CD4-positive, alpha-beta T cell treated with Interleukin-6 at 100 ng/mL for 8 hours (primary cell): ENCODE measurements around the gene KLHL24.
"Not testable (repeated sequence)": the region's sequence is repeated elsewhere in the genome, so short reads cannot be mapped to it uniquely, and the experiment has no call there.

Experiments
- DNase-seq: peaks from one replicate; pipeline ENCODE4 v3.0.0-alpha.2; 2020; ENCODE audit warnings: mixed read lengths, low spot score

Gene KLHL24

DNA sequence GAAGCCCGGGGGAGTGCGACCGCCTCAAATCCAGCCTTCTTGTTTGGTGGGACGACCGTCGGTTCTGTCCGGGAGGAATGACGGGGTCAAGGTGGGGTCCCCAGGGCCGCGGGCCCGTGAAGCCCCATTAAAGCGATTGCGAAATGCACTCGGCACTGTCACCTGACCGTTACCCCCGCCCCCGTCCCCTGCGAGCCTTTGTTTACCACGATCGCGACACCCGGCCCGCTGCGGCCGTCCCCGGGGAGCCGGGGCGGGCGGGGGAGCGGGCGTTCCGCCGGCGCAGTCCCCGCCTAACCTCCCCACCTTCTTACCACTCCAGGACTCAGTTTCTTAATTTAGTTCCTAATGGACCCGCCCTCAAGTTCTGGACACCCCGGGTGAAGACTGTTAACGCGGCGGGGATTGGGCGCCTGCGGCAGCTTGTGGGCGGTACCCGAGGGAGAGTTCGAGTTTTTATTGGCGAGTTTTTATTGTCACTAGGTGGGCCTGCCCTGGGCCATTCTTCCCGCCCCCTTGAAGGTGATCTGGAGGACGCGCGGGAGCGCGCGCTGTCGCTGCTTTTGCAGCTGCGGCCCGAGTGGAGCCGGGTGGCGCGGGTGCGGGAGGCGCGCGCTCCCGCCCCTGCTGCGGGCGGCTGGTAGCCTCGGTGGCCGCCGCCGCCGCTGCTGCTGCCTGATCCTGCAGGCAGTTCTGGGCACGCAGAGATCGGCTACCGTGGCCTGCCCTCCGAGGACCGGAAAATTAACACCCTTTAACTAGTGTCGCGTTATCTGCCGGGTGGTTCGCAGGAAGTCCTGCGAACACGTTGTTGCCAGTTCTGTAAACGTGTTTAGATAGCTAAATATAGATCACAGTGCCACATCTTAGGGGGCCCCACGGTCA lies 1.0 kb downstream of the KLHL24 start:
- peak; percentile 91 for DNase-seq

DNA sequence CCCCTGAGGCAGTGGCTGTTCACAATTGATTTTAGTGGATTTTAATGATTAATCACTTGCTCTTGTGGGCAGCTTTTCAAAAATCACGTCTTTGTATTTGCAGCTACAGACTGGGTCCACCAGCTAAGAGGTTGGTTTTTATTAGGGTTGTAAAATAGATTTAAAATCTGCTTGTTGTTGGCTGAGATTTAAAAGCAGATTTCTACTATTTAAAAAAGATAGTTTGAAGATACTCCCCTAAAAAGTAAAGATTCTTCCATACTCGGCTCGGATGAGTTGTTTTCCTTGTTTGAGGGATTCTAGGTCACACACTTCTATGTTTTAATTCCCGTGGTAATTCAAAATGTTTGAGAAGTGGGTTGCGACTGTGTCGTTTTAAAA lies 1.7 kb downstream of the KLHL24 start:
- DNase-seq, result no peak

DNA sequence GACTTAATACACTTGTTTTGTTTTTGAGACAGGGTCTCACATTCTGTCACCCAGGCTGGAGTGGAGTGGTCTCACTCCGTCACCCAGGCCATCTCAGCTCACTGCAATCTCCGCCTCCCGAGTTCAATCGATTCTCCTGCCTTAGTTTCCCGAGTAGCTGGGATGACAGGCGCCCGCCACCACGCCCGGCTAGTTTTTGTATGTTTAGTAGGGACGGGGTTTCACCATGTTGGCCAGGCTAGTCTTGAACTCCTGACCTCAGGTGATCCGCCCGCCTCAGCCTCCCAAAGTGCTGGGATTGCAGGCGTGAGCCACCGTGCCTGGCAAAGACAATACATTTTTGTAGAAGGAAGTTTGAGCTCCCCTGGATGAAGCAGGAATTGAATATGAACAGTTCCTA lies 2.2 kb downstream of the KLHL24 start:
- DNase-seq, result not testable (repeated sequence)

DNA sequence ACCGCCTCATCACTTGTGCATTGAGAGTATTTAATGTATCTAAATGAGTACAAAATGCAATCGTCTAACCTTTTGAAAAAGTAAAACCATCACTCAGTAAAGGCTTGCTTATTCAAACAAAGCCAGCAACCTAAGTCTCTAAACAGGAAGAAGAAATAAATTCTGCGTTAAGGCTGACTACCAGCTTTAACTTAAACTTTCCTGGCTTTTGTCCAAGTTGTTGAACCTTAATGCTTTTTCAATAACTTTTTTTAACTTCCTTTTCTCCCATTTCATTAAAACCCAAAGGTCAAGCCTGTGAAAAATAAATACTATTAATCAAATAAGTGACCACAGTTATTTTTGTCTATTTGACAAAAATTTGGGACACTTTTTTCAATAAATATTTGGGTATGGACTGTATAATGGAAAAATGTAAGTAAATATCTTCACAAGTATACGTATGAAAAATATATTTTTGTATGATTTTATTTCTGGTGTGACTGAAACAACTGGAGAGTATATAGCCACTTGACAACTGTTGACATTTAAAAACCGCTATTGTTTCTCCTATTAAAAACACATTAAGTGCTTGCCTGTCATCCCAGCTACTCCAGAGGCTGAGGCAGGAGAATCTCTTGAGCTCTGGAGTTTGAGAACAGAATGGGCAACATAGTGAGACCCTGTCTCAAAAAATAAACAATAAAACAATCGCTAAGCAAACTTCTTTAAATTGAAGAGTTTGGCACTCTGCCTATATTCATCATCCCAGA lies 2.9 kb downstream of the KLHL24 start:
- DNase-seq, result no peak

DNA sequence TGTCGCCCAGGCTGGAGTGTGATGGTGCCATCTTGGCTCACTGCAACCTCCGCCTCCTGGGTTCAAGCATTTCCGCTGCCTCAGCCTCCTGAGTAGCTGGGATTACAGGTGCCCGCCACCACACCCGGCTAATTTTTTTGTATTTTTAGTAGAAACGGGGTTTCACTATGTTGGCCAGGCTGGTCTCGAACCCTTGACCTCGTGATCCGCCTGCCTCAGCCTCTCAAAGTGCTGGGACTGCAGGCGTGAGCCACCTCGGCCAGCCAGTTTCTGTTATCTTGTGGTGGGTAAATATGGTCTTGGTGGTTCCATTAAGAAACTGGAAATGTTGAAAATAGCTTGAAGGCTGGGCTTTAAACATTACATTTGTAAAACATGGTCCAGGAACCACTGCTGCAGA lies 5.2 kb downstream of the KLHL24 start:
- DNase-seq, result not testable (repeated sequence)

DNA sequence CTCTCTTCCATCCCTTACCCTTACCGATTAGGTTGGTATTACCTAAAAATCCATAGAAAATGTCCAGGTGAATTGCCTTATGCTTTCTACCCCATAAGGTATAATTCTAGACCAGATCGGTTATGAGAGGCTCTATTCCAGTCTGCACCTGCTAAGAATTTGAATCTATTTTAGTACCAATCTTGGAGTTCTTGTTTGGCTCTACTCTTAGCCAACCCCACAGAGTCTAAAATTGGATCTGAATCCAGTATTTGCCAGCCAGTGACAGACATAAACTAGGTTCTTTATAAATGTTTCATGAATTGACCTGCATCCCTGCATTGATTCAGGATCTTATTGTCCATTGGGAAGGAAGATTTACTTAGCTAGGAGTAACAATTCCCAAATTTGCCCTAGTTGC lies 6.5 kb downstream of the KLHL24 start:
- no peak for DNase-seq

DNA sequence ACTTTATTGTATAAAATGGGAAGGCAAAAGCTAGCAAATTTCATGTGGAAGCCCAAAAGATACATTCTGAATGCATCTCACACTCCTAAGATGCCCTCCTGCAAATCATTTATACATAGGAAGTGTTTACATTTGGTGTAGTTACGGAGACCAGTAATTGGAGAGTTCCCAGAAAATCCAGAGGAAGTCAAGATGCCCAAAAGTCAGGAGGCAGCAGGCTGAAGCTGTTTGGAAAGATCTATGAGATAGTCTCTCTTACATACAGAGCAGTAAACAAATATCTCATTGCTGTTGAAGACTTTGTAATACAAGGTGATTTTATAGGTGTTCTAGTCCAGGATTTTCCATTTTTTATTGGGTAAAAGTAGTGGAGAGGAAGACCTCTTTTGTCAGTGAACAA lies 8.8 kb downstream of the KLHL24 start:
- DNase-seq, result no peak

DNA sequence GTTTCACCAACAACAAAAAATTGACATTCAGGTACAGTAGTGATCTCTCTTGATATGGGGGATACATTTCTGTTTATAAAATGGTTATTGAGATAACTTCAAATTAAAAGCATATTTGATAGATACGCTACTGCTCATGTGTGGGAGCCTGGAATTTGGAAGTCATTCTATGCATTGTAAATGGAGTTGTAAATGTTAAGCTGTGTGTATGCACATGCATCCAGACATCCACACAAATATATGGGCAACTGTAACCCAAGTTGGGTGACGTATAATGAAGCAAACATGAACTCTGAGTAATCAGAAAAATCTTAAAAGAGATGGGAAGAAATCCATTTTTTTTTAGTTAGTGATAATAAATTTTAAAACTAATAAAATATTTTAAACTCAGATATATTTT lies 9.8 kb downstream of the KLHL24 start:
- no peak for DNase-seq

DNA sequence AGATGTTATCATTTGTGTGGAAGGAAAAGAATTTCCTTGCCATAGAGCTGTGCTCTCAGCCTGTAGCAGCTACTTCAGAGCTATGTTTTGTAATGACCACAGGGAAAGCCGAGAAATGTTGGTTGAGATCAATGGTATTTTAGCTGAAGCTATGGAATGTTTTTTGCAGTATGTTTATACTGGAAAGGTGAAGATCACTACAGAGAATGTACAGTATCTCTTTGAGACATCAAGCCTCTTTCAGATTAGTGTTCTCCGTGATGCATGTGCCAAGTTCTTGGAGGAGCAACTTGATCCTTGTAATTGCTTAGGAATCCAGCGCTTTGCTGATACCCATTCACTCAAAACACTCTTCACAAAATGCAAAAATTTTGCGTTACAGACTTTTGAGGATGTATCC lies 15.1 kb downstream of the KLHL24 start:
- no peak for DNase-seq

DNA sequence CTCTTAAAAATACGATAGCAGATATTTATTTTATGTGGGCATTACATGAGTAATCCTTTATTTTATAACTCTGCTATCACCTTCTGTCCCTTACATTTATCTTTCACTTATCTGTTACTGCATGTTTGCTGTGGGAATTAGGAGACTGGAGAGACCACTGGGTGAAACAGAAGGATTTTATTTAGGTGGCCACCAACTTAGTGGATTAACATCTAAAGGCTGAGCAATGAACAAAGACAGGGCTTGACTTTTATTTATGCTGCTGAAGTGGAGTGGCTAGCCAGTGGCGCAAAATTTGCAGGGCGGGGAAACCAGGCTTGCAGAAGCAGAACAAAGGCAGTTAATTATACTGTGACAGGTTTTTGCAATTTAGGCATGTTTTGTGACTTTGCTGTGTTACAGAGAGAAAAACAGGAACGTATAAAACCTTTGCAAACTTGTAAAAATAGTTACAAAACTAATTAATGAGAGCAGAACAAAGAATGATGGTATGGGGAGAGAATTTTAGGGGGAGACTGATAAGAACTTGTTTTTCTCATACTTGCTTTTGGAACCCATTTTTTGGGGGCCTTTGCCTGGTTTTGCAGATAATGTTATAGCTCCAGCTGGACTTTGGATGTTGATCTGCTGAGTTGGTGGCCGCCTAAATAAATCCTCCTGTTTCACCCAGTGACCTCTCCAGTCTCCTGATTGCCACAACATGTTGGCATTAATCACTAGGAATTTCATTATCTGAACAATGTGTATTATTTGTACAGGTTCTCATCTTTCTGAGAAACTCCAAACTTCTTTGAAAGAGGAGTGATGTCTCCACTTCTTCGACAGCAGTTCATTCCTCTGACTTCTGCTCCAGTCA lies 18.0 kb downstream of the KLHL24 start:
- no peak for DNase-seq

DNA sequence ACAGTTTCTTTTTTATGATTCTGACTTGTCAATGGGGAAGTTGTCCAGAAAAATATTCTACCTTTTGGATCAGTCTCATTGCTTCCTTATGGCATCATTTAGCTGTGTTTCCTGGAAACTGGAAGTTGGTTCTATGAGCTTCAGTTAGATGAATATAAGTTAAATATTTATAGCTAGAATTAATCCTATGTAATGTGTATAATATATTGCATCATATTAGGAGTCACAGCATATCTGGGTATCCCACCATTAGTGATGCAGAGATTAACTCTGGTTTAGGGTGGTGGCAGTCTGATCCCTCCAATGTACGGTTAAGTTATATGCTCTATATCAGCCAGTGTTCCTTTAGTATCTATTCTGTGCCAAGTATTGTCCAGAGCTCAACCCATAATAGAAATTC lies 19.3 kb downstream of the KLHL24 start:
- DNase-seq, result no peak

DNA sequence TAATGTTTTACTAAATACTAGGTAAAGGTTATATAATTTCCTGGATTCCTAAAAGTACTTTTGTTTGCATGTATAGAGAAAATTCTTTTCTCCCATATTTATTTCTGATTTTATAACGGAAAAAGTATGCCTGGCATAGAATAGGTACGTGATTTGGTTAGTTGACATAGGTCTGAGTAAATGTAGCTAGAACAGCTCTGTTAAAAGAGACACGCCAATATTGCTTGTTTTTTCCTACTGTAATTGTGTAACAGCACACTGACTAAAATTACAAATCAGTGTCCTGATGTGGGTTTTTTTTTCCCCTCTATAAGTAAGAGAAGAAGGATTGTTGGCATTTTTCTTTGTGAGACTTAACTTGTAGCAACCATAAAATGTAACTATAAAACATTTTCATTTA lies 26.7 kb downstream of the KLHL24 start:
- no peak for DNase-seq

DNA sequence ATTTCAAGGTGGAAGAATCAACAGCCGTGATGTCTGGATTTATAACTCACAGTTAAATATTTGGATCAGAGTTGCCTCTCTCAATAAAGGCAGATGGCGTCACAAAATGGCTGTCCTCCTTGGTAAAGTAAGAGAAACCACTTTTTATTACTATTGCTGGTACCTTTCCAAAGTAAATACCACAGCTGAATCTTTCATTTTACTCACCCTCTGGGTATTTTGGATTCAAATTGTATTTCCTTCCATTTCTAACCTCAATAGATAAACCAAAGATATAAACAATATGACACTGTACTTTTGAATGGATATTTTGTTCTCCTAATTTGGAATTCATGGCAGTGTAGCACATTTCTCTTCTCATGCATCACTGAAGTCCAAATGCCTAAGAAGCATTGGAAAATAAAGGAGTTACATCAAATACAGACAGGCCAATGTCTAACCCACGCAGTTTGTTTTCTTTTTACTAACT lies 29.5 kb downstream of the KLHL24 start:
- DNase-seq, result no peak

DNA sequence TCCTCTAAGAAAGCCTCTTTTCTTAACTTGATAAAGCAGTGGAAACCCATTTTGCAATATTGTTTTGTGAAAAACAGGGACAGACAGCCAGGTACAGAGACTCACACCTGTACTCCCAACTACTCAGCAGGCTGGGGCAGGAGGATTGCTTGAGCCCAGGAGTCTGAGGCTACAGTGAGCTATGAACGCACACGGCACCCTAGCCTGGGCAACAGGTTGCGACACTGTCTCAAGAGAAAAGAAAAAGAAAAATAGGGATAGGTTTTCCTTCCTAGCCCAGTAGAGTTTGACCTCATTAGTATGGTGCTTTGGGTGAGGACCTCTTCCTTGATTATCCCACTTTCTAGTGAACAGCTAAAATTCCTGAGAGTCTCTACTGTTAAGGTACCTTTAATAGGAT lies 44.6 kb downstream of the KLHL24 start:
- no peak for DNase-seq

DNA sequence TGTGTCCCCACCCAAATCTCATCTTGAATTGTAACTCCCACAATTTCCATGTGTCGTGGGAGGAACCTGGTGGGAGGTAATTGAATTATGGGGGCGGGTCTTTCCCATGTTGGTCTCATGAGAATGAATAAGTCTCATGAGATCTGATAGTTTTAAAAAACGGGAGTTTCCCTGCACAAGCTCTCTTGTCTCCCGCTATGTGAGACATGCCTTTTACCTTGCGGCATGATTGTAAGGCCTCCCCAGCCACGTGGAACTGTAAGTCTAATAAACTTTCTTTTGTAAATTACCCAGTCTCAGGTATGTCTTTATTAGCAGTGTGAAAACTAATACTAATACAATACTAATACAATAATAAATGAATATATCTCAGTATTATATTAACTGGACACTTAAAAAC lies 52.3 kb downstream of the KLHL24 start:
- DNase-seq, result no peak

DNA sequence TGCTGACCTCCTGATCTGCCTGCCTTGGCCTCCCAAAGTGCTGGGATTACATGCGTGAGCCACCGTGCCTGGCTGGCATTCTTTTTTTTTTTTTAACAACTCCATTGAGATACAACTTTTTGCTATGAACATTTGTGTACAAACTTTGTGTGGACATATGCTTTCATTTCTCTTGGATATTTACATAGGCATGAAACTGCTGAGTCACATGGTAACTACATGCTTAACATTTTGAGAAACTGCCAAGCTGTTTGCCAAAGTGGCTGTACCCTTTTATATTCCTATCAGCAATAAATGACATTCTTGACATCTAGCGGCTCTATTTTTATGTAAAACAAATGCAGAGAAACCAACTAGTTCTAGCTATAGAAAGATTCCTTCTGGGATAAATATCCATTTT lies 53.5 kb downstream of the KLHL24 start:
- no peak for DNase-seq

DNA sequence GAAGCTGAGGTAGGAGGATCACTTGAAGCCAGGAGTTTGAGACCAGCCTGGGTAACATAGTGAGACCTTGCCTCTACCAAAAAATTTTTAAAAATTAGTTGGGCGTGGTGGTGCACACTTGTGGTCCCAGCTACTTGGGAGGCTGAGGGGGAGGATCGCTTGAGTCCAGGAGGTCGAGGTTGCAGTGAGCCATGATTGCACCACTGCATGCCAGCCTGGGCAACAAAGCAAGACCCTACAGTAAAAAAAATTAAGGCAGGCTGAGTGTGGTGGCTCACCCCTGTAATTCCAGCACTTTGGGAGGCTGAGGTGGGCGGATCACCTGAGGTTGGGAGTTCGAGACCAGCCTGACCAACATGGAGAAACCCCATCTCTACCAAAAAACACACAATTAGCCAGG lies 54.2 kb downstream of the KLHL24 start:
- DNase-seq, result not testable (repeated sequence)

DNA sequence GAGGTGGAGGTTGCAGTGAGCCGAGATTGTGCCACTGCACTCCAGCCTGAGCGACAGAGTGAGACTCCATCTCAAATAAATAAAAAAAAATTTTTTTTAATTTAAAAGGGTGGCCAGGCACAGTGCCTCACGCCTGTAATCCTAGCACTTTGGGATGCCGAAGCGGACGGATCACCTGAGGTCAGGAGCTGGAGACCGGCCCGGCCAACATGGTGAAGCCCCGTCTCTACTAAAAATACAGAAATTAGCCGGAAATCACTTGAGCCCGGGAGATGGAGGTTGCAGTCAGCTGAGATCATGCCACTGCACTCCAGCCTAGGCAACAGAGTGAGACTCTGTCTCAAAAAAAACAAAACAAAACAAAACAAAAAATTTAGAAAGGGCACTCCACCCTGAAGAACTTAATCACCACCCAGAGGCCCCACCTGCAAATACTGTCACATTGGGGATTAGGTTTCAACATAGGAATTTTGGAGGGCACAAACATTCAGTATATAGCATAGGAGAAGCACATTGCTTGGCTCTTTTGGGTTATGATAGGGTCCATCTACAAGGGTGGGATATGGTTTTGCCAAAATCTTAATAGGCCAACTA lies 55.1 kb downstream of the KLHL24 start:
- DNase-seq, result no peak

DNA sequence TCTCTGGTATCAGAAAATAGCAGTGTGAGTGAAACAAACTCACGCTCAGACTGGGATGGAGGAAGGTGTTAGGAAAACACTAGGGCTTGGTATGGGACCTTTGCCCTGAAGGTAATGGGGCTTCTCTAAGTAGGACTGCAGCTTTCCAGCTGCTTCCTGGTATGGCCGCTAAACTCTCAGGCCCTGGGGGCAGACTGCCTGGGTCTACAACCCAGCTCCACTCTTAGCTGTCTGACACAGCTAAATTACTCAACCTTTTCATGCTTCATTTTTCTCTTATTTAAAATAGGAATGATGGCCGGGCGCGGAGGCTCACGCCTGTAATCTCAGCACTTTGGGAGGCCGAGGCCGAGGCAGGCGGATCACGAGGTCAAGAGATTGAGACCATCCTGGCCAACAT lies 57.0 kb downstream of the KLHL24 start:
- DNase-seq, result no peak

DNA sequence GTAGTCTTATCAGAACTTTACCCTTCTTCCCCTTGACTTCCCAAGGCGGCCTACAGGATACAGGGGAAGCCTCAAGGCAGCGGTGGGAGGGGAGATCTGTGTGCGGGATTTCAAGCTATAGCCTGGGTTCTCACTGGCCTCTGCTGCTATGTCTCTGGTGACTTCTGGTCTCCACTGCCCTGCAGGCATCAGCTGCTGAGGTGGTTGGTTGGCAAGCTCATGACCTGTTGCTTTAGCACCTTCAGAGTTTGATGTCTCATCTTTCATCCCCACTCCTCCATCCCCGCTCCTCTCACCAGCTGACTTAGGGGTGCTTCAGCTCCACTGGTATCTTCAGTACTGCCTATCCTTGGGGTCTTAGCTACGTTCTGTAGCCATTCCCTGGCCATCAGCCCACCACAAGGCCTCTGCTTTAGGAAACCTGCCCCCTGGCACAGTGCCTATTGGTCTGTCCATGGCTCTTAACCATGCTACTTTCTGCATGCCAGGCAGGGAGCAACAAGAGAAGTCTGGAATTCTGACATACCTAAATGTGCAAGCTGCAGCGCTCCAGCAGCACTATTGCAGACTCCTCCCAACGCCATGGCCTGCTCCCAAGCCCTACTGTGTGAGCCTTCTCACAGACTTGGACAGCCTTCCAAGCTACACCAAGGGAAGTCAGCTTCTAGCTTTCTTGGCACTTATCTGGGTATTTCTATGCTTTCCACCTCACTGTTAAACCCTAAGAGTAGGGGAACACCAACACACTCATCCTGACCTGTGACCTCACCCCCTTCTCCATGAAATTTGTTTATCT lies 60.3 kb downstream of the KLHL24 start:
- no peak for DNase-seq

DNA sequence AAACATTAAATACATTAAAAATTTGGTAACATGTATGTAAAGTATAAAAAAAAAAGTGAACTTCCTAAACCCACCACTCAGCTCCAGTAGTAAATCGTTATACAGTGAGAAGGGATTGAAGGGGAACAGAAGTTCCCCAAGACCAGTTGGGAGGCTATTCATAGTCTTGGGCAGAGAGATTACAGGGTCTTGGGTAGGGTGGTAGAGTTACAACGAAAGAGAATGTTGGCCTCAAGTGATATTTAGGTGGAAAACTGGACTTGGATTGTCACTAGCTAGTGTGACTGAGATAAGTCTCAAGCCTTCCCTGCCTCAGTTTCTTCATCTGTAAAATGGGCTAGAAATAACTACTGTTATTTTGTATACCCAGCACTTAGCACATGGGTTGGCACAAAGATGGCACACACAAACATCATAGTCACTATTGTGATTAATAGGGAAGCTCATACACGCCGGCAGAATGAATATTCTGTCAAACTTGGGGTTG lies 61.7 kb downstream of the KLHL24 start:
- no peak for DNase-seq
